ENCODE data around the gene AGPAT1.

The AGPAT1 gene

DNA sequence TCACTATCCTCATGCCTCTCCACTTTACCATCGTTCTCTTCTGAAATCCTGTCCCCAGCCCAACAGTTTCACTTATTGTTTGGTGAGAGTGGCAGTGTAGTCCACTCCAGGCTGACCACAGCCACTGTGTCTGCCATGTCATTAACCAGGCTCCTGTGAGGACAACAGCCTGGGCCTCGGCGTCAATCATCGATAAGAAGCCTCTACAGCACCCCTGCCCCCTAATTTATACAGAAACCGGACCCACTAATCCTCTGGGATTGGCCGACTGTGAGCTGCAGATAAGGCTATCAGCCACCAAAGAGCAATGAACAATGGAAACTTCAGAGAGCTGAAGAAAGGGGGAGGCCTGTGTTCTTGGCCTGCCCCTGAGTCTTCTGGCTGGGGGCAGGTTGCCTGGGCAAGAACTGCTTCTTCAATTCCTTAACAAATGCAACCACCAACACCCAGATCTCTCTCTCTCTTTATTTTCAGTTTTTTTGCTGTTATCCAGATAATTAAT is 8.1 kb downstream of the AGPAT1 start:
- no peak for DNase-seq

DNA sequence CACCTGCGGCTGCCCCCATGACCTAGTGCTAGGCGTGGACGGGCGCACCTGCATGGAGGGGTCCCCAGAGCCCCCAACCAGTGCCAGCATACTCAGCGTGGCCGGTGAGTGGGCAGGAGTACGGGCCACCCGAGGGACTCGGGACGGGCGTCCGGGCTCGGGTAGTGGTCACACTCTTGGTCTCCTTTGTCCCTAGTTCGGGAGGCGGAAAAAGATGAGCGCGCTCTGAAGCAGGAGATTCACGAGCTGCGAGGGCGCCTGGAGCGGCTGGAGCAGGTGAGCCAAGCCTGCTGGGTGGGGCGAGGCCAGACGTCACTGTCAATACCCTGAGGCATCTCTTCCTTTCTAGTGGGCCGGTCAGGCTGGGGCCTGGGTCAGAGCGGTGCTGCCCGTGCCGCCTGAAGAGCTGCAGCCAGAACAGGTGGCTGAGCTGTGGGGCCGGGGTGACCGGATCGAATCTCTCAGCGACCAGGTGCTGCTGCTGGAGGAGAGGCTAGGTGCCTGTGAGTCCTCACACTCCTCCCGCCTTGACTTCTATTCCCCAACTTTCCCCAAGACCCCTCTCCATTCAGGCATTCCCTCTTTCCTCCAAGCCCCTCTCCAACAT is 8.6 kb downstream of the AGPAT1 start:
- DNase-seq: no peak

DNA sequence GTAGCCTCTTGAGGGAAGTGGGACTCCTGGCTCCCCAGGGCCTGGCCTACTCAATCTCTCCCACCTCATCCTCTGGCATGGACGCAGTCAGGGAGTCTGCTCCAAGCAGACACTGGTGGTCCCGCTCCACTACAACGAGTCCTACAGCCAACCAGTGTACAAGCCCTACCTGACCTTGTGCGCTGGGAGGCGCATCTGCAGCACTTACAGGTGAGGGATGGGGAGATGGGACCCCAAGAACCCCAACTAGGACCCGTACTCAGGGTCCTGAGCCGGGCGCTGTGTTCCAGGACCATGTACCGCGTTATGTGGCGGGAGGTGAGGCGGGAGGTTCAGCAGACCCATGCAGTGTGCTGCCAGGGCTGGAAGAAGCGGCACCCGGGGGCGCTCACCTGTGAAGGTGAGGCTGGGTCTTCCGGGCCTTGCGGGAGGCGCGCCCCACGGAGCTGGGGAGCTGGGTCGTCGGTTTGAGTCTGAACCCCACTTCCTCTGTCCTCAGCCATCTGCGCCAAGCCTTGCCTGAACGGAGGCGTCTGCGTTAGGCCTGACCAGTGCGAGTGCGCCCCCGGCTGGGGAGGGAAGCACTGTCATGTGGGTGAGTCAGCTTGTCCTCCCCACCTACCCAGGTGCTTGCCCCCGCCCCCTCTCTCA is 9.3 kb downstream of the AGPAT1 start:
- no peak for DNase-seq

DNA sequence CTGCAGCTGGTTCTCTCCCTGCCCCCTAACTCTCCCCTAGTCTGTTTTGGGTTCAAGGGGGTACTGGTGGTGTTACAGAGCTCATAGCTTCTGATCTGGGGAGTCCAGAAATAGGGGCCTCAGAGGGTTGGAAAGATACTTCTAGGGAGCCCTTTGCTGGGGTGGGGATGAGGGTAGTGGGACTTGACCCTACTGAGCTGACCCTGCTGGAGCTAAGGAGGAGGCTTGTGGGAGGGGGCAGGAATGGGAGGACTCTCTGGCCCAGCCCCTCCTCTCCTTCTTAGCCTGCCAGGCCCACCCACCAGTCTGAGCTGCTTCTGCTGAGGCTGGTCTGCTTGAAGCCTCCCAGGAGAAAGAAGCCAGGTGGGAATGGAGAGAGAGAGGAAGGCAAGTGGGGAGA is 11.6 kb downstream of the AGPAT1 start, which contains the start of gene EGFL8:
Gene EGFL8, plus strand, starts transcription at position 301 of the 400 bp plus-strand sequence. CDS start 1,571 bp downstream, outside the sequence.
- no peak for DNase-seq

DNA sequence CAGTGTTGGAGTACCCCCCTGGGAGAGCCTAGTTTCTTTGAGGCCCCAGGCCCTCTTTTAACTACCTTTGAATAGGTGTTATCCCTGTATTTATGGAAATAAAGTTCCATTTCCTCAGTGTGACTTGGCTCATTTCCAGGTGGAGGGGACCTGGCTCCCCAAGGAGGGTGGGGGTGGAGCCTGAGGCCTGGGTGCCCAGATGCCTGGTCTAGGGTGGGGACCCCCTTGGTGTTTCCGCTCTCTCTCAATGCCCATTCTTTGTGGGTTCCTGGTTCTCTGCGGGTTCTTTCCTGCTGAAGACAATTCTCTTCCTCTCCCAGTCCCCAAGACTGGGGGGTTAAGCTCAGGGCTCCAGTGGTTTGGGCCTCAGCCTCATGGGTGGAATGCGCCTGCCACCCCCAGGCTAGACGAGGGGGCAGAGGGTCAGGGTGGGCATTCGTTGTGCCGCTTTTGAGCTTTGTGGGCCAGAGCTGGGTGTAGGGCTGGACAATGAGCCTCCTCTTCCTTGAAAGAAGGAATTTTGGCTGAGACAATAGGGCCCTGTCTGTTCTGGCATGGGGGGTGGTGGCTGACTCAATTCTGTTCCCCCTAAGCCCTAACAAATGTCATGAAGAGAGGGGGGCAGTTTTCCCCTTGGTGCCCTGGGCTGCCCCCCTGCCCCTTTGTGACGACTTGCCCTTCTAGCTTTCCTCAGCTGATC is 12.2 kb downstream of the AGPAT1 start:
- DNase-seq: no peak

DNA sequence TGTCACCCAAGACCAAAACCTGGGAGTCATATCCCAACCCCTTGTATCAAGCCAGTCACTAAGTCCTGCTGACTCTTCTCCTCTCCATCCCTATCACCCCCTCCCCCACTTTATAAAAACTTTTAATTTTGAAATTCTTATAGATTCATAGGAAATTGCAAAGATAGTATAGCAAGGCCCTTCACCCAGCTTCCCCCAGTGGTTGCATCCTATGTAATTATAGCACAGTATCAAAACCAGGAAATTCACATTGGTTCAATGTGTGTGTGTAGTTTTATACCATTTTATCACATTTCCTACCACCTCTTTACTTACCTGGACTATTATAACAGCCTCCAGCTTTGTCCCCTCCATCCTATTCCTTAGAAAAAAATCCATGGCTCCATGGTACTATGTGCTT is 17.8 kb downstream of the AGPAT1 start:
- DNase-seq: no peak

DNA sequence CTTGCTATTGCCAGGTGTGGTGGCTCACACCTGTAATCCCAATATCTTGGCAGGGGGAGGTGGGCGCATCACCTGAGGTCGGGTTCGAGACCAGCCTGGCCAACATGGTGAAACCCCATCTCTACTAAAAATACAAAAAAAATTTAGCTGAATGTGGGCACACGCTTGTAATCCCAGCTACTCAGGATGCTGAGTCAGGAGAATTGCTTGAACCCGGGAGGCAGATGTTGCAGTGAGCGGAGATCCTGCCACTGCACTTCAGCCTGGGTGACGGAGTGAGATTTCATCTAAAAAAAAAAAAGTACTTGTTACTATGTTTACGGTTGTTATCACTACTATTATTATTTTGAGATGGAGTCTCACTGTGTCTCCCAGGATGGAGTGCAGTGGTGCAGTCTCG is 19.0 kb downstream of the AGPAT1 start:
- no peak for DNase-seq

DNA sequence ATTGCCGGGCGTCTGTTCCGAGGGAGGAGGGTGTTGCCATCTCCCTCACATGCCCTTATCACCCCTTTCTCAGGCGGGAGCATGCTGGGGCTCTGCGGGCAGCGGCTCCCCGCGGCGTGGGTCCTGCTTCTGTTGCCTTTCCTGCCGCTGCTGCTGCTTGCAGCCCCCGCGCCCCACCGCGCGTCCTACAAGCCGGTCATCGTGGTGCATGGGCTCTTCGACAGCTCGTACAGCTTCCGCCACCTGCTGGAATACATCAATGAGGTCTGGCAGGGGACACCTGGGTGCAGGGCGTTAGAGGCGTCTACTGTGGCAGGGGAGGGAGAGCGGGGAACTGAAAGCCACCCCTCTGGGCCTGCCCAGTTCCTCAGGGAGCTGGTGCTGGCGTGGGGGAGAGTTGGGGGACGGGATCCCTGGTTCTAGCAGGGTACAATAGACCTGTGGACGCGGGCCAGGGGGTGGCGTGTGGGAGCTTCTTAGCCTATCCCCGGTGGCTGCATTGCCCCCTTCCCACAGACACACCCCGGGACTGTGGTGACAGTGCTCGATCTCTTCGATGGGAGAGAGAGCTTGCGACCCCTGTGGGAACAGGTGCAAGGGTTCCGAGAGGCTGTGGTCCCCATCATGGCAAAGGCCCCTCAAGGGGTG is 21.2 kb downstream of the AGPAT1 start:
- peak; percentile 62 to 71 for DNase-seq

DNA sequence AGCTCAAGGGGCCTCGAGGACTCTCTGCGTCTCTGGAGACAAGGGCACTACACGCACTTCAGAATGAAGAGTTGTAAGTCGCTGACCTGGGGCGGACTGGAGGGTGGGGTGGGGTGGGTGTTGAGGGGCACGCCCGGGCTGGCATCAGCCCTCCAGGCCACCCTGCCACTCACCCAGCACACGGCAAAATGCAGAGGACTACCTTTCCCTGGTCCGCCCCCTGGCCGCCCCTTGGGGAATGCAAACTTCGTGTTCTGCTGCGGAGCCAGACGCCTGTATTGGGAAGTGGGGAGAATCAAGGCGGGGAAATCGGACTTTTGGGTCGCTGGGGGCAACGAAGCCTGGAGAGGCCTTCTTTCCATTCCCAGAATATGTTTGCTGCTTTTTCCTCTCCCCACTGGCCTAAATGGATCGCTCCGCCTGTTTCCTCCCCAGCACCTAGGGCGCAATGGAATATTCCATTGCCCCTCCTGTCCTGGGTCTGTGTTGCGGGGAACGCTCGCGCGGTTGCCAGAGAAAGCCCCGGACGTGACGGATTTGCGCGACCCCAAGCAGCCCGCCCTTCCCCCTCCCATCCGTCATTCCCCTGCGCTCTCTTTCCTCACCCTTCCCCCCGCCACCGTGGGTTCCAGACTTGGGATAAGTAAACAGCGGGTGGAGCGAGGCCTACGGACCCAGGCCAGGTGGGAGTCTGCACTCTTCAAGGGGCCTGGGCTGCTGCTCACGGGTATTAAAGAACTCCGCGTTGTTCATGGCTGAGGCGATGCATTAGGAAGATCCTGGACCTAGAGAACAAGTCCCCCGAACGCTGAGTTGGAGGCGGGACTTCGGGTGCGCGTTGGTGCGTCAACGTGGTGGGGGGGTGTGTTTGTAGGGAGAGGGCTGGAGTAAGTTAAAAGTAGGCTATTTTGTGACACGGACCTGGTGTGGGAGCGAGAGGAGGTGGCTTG is 22.0 kb downstream of the AGPAT1 start, which contains the start of gene PPT2:
Gene PPT2, plus strand, starts transcription at position 578 of the 950 bp plus-strand sequence. CDS start 454 bp downstream, outside the sequence.
- peak; percentile 78 to 83 for DNase-seq

DNA sequence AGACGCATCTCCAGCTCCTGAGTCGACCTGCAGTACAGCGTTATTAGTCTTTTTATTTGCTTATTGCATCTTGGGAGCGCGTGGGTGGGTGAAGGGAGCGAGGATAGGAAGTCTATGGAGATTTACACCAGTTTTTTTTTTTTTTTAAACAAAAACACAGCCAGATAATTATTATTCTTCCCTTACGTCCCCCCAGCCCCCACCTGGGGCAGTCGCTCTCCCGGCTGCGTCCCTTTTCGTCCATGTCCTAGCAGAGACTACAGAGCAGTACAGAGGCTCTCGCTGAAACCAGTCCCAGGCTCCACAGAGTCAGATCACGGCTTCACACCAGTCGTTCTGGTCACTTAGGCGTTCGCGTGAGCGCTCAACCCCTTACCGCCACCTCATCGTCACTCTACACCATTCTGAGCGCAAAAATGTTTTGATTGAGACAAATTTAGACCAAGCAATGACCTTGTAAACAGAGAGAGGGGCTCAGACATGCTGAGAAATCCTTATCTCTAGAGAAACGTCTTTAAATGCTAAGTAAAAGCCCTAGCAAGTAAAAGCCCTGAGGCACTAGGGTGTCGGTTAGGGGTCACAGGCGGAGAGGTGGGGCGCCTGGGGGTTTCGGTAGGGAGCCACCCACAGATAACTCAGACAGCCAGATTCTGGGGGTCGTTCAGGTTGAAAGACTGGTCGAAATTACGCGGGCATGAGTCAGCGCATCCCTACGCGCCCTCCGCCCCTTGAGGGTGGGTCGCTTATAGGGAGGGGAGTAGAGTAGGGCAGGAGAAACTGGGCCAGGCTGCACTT is 22.9 kb downstream of the AGPAT1 start:
- no peak for DNase-seq

DNA sequence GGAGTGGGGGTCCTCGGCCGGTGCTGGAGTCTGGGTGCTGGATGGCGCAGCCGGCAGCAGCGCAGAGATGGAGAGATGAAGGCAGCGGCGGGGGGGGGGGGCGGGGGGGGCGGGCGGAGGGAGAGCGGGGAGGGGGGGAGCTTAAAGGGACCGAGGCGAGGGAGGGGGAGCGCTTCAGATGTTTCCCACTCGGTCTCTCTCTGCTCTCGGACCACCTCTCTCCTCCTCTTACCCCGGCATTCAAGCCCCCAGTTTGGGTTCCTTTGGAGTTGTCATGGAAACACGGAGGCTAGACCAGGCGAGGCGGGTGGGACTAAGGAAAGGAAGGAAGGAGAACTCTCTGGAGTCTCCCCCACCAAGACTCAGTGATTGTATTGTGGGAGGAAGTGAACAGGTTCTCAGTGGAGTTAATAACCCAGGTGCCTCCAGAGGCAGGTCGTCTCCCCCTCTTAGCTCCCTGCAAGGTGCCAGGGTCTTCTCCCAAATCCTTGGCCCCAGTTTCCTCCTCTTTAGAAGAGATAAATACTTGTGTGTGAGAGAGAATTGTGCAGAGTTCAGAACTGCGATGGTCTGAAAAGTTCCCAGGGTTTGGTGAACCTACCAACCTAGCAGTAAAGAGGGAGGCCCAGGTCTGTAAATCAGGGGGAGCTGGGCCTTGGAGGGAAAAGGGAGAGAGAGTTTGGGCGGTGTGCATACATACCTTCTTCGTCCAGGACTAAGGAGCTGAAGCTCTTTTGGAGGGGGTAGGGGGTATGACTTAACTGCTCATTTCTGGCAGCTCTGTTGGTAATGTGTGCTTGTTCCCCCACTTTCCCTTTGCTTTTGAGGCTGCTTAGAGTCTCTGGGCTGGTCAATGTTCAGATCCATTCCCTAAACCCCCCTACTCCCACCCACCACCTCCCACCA is 23.8 kb downstream of the AGPAT1 start, which contains the start of gene PRRT1:
Gene PRRT1, minus strand, starts transcription at position 77 of the 906 bp plus-strand sequence. CDS start 112 bp downstream, outside the sequence.
- no peak for DNase-seq

DNA sequence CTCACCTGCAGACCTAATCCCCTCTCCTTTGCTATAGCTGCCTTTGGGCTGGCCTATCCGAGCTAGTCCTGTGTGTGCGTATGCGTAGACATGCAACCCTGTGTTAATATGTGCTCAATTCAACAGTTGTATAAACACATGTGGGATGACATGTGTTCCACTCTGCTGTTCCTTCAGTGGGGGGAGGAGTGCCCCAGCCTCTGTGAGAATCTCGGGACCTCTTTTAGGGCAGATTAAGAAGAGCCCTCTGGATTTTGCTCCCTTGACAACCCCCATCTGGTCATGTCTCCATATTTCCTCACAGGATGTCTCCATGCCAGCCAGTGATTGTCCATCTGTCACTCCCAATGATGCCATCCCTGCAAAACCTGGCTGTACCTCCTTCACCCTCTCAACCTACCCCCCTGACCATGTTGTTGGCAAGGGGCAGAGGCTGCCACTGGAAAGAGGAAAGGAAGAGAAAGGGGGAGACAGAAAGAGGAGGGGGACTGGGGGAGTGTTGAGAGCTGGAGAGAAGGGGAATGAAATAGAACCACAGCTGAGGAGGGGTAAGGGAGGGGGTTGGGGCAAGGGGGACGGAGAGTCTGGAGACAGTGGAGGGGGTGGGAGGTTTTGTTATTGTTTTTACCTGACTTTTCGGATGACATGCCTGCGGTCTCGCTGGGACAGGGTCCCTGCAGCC is 24.6 kb downstream of the AGPAT1 start:
- DNase-seq: no peak

DNA sequence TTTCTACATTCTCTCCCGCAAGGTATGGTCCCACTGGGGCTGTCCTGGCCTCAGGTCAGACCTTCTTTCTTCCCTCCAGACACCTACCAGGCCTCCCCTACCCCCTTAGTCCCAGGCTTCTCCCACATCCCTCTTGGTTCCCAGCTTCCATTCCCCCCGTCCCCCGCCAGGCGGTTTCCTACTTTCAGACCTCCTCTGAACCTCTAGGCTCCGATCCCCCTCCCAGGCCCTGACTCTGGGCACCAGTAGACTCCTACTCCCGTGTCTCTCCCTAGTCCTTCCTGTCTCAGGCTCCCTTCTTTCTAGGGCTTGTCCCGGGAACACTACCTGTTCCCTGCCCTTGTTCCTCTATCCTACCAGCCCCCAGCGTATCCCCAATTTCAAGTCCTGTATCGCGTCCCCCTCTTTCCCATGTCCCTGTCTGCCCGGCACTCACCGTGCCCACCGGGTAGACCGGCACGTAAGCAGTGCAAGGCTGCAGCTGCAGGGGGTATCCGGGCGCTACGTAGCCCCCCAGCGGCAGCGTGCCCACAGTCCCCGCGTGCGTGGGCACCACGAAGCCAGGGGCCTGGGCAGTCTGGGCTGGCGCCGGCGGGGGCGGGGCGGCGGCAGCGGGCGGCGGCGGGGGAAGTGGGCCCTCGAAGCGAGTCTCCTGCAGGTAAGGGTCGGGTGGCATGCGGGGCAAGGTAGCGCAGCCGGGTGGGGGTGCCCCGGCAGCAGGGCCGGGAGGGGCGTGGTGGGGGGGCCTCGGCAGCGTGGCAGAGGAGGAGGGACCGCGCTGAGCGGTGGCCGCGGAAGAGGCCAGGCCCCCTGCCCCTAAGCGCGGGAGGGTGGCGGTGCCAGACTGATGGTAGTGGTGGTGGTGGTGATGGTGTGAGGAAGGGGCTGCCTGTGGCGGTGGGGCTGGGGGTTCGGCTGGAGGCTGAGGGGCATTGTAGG is 25.7 kb downstream of the AGPAT1 start:
- no peak for DNase-seq

DNA sequence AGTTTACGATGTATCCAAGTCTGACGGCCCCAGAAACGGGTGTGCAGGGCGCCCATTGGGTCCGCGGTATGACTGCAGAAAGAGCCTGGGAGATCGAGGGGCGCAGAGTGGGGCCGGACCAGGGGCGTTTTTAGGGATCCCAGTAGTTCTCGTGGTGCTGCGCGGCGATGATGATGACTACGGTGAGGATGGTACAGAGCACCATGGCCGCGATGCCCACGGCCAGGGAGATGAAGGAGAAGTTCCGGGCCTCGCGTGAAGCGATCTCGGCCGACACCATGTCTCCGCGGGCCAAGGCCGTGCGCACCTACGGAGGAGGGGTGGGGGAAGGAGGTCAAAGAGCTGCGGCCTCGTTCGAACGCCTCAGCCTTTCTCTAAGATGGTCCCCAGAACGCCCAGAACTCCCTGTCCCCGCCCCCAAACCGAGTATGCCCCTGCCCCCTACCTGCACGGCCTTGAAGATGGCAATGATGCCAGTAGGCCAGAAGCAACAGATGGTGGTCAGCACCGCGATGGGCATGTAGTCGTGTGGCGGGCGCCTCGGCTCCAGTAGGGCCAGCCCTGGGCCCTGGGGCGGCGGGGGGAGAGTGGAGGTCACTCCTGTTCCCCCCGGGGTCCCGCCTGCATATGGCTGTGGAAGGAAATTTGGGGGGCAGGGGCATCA is 26.7 kb downstream of the AGPAT1 start:
- DNase-seq: no peak

DNA sequence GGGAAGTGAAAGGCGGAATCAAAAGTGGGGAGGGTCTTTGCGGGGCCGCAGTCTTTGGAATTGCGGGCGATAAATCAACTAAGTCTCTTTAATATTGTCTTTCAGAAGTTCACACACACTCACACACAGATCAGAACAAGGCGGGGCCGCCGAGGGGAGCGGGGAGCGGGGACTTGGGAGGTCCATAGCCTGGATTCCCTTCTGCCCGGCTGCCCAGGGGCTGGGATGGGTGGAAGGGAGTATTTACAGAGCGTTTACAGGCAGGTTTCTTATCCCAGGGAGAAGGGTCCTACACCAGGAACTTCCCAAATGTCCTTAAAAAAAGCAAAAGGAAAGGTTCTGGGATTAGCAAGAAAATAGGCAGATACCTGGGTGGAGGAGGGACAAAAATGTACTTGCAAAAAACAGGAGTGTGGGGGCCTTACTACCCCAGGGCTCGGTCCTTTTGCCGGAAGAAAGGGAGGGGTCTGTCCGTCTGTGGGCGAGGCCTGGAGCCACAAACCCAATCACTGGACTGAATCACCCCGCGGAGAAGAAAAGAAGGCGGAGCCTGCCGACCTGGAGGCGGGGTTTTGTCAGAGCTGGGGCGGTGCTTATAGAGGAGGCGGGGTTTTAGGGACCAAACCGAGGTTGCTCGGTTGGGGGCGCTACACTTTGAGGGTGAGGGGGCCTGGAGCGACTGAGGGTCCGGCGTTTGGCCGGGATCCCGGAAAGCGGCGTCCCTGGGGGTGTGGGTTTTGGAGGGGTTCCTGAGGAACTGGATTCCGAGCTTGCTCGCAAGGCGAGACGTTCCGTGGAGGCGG is 27.4 kb downstream of the AGPAT1 start:
- peak; percentile 73 to 77 for DNase-seq

DNA sequence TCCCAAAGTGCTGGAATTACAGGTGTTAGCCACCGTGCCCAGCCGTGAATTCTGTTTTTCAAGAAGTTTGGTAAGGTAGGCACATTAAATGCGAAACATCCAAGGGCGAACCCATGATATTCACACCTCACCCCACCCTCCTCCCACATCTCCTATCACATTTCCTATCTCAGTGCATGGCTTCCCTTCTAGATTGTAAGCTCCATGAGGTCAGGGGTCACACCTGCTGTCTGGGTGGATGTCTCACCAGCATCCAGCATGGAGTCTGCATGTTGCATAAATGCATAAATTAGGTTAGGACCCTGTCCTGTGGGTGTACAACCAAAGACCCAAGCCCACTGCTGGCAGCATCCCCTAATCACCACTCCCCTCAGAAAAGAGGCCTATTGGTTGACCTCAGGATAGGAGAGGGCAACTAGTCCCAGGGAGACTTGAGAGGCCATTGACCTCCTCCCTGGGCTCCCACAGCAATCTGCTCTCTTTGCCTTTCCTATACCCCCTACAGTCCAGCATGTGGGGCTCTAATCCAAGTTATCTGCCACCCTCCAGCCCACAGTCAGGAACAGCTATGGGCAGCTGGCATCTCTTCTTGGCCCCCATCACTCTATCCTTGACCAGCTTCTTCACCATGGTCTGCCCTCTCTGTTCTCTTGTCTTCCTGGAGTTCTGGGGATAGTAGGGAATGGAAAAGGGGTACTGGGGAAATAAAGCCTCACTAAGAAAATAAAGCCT is 28.3 kb downstream of the AGPAT1 start:
- no peak for DNase-seq
